NK-92 (cell line): ENCODE data around the gene RRAGC.
"Not testable (repeated sequence)": the region's sequence is repeated elsewhere in the genome, so short reads cannot be mapped to it uniquely, and the experiment has no call there.

Experiments
- DNase-seq: peaks from one replicate; lab custom pipeline; 2025; ENCODE audit not compliant: unreplicated experiment; lab: John Stamatoyannopoulos, UW

Gene RRAGC

DNA sequence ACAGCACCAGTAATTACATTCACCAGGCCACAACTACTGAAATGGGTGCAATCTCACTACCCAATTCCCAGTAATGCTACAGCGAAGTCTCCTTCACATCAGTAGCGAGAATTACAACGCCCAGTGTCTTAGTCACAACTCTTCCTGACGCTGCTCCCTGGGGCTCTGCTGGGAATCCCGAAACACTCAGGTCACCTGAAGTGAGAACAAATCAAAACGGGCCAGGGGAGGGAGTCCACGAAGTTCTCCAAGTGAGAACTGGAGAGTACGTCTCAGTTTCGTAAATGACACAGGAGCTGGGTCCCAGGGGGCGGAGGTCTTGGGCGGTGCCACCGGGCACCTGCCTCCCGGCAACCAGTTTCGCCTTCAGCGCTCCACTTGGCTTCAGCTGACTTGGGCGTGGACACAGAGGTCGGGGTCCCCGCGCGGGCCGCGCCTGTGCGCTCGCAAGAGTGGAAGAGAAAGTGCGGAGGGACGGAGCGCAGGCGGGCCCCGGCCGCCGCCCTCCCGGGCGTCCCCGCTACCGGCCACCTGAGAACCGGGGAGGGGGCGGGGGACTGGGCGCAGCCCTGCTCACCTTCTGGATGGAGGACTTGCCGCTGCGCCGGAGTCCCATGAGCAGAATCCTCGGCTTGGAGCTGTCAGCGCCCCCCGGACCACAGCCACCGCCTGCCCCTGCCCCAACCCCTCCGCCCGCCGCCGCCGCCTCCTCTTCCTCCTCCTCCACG is 575 bp downstream of the RRAGC start:
- no peak for DNase-seq

- DNase-seq: no peak
These were observed 6.8 kb downstream of the RRAGC start for GRCh38 chr1:38852780-38853179.

DNA sequence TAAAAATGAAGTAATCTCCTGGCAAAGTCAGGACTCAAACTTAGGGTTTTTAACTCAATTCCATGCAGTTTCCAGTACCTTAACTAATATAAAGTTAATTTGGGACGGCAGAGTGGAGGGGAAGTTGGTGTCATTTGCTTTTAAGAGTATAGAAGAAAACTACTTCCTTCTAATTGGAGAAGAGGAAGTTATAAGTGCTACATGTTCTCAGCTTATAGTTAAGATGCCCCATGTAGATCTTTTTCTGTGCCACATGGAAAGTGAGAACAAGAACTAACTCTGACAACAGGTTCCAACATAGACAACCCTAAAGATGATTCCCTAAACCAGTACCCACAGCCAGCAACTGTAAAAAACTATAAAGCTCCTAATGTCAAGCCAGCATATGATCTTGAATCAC is 11.5 kb downstream of the RRAGC start:
- DNase-seq: no peak

GRCh38 chr1:38846210-38846609 is 13.4 kb downstream of the RRAGC start:
- DNase-seq: no peak

DNA sequence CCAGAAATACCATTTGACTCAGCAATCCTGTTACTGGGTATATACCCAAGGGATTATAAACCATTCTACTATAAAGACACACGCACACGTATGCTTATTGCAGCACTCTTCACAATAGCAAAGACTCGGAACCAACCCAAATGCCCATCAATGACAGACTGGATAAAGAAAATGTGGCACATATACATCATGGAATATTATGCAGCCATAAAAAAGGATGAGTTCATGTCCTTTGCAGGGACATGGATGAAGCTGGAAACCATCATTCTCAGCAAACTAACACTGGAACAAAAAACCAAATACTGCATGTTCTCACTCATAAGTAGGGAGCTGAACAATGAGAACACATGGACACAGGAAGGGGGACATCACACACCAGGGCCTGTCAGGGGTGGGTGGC is 14.5 kb downstream of the RRAGC start:
- not testable (repeated sequence) for DNase-seq

GRCh38 chr1:38840281-38840680 is 19.3 kb downstream of the RRAGC start:
- no peak for DNase-seq

- DNase-seq: no peak
These were observed 20.2 kb downstream of the RRAGC start for GRCh38 chr1:38839363-38839762.

DNA sequence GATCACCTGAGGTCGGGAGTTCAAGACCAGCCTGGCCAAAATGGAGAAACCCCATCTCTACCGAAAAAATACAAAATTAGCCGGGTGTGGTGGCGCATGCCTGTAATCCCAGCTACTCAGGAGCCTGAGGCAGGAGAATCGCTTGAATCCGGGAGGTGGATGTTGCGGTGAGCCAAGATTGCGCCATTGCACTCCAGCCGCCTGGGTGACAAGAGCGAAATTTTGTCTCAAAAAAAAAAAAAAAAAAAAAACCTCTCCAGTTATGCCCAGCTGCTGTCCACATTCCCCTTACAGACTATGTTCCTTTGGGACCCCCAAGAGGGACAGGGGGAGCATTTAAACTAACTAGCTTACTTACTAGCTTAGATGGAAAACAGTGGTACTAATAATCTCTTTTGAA is 23.3 kb downstream of the RRAGC start:
- DNase-seq: not testable (repeated sequence)

- no peak for DNase-seq
These were observed 24.4 kb downstream of the RRAGC start for GRCh38 chr1:38834937-38835827.

- DNase-seq: no peak
These were observed 25.3 kb downstream of the RRAGC start for GRCh38 chr1:38834221-38834782.

DNA sequence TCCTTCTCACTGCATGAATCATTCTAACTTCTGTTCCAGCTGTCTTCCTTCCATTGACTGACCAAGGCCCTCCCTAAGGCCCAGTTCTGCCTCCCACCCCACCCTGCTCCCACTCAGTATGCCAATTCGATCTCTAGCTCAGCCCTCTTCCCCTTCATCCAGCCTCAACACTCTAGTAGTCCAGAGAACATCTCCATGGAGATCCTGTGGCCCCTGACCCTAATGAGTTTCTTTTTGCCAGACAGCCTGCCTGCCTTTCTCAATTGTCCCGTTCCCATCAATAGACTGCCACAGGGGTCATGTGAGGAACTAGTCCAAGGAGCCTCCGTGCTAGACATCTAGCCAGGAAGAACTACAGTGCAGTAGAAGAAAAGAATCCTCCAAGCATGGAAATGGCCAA is 26.4 kb downstream of the RRAGC start:
- DNase-seq: no peak

- no peak for DNase-seq
These were observed 27.2 kb downstream of the RRAGC start for GRCh38 chr1:38832370-38832734.

- DNase-seq: no peak
These were observed 27.7 kb downstream of the RRAGC start for GRCh38 chr1:38831731-38832369.

- DNase-seq: no peak
These were observed 30.2 kb downstream of the RRAGC start for GRCh38 chr1:38829368-38829767.

DNA sequence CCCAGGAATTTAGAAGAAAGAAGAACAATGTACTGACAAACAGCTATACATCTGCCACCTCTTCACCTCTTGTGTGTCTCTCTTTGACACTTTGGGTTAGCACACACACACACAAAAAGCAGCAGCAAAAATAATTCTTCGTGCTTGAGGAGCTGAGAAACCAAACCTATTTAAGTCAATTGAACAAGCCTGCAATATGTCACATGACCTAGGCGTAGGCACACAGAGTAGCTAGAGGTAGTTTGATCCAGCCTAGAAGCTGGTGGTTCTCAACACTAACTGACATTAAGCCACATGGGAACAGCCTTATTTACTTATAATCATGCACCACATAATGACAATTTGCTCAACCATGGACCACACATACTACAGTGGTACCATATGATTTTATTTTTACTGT is 32.3 kb downstream of the RRAGC start:
- no peak for DNase-seq

- no peak for DNase-seq
These were observed 32.7 kb downstream of the RRAGC start for GRCh38 chr1:38826886-38827285.

- no peak for DNase-seq
These were observed 33.3 kb downstream of the RRAGC start for GRCh38 chr1:38826262-38826661.

DNA sequence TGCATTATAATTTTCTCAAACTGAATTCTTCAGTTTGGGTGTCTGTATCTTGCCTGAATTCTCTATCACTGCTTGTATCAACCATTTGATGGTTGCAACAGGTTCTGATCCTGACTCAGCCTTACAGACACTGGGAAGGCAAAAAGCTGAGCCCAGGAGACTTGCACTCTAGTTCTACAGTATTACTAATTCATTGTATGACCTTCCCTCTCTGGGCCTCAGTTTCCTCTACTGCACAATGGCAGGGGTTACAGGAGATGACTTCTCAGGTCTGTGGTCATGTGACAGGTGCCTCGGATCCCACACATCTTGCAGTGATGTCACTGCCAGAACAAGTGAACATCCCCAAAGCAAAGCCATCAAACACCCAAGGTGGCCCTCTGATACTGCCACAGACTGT is 38.7 kb downstream of the RRAGC start:
- no peak for DNase-seq

- no peak for DNase-seq
These were observed 40.1 kb downstream of the RRAGC start for GRCh38 chr1:38819516-38819915.

- DNase-seq: no peak
These were observed 40.5 kb downstream of the RRAGC start for GRCh38 chr1:38819040-38819439.

DNA sequence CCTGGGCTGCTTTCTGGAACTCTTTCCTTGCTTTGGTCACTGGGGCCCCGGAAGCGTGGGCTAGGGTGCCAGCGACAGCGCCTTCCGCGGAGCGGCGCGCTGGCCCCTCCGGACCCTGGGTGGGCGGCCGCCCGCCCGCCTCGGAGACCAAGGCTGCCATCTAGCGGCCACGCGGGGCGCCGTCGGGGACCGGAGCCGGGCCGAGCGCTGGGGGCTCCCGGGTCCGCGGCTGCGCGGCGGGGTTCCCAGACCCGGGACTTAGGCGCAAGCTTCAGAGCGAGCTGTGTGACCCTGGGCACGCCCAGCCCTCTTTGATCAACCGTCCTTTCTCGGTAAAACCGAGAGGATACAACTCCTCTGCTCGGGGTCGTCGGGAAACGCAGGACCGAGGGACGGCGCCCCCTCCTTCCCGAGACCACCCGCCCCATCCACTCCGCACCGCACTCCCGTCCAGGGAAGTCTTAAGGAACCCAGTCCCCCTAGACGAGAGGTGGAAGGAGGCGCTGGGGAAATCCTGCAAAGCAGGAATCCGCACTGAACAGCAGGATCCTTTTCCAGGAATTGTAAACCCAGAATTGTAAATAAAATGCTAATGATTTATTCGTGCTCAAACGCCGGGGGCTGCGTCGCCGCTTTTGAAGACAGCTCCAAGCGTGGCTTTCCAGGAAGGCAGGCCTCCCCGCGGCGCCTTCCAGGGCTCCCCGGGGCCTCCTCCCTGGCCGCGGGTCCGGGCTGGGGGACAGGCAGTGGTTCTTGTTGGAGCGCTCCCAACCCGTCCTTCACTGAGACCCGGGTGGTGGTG is 41.2 kb downstream of the RRAGC start:
- DNase-seq: no peak
